Stimulated activated naive B cell treated with anti-CD40 and anti-IgM and Interleukin-4, amounts not matched to agents 10 μg/mL and 1 μg/mL and 100 μg/mL, for 72 hours (primary cell): ENCODE results near the gene MAN1B1.
"Not testable (repeated sequence)": the region's sequence is repeated elsewhere in the genome, so short reads cannot be mapped to it uniquely, and the experiment has no call there.

Experiments used
- ATAC-seq, 2 donors: fragments of 150-1000 bp; cut with Tn5 transposase; replicated peaks; 2 replicates each; pipeline ENCODE4 v1.10.0; 2021; ENCODE audit warnings: moderate library complexity in 1 of 2
- DNase-seq: peaks from one replicate; pipeline ENCODE4 v3.0.0; 2021
- H3K27ac Mint-ChIP-seq: one replicate; pipeline ENCODE4 v1.8.0; 2022; ENCODE audit warnings: mild to moderate bottlenecking, mixed read lengths
- H3K27me3 Mint-ChIP-seq, 2 donors: one replicate each; pipeline ENCODE4 v1.8.0; 2022; ENCODE audit warnings: mixed read lengths in 2 of 2
- H3K36me3 Mint-ChIP-seq, 2 donors: one replicate each; pipeline ENCODE4 v1.8.0; 2022; ENCODE audit warnings: mixed read lengths in 2 of 2, mild to moderate bottlenecking in 1 of 2
- H3K4me1 Mint-ChIP-seq, 2 donors: one replicate each; pipeline ENCODE4 v1.8.0; 2022; ENCODE audit warnings: mixed read lengths in 2 of 2, mild to moderate bottlenecking in 1 of 2
- H3K4me3 Mint-ChIP-seq, 2 donors: one replicate each; pipeline ENCODE4 v1.8.0; 2022; ENCODE audit warnings: mild to moderate bottlenecking in 2 of 2, mixed read lengths in 2 of 2, moderate library complexity in 1 of 2
- H3K9me3 Mint-ChIP-seq, 2 donors: one replicate each; pipeline ENCODE4 v1.8.0; 2022; ENCODE audit warnings: mixed read lengths in 2 of 2, mild to moderate bottlenecking in 1 of 2

Gene MAN1B1

DNA sequence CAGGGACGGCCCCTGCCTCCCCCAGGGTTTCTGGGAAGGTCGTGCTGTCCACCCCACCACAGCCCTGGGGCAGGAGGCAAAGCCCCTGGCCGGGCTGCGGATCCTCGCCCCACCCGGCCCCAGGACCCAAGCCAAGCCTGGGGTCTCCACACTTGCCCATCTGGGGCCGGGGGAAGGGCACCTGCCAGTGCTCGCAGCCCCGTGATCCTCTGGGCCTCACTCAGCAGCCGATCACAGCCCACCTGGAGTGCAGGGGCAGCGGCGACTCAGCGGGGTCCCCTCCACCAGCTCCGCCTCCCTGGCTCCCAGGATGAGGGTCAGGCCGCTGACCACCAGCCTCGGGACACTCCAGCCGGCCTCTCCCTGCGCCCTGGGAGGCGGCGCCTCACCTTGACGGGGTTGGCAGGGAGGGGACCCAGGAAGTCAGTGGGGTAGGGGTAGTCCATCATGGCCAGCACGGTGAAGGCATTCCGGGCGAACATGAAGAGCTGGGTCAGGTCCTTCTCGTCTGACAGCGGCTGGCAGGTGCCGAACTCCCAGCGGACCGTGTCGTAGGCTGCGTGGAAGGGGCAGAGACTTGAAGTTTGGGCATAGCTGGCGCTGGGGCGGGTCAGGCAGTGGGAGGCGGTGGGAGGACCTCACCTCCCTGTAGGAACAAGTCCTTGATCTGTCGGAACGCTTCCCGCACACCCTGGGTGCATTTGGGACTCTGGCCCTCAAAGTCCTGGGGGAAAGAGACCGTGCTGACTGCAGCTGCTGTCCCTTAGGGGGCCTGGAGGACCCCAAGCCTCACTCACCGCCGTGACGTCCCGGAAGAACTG, 26.0 kb downstream of the MAN1B1 start:
- H3K4me3 Mint-ChIP-seq = peak overlapping the region; percentile 84 to 85
- ATAC-seq (no peak), DNase-seq (no peak)
- peak overlapping the region; percentile 92 for H3K27ac Mint-ChIP-seq
- H3K4me1 Mint-ChIP-seq = peaks cover 4 to 20% of the 10 kb centered on the region in 2 donors
- H3K9me3 Mint-ChIP-seq = no peaks in the 10 kb centered on the region
- H3K27me3 Mint-ChIP-seq = no peaks in the 10 kb centered on the region
- H3K36me3 Mint-ChIP-seq = peaks cover 16 to 20% of the 10 kb centered on the region in 2 donors

DNA sequence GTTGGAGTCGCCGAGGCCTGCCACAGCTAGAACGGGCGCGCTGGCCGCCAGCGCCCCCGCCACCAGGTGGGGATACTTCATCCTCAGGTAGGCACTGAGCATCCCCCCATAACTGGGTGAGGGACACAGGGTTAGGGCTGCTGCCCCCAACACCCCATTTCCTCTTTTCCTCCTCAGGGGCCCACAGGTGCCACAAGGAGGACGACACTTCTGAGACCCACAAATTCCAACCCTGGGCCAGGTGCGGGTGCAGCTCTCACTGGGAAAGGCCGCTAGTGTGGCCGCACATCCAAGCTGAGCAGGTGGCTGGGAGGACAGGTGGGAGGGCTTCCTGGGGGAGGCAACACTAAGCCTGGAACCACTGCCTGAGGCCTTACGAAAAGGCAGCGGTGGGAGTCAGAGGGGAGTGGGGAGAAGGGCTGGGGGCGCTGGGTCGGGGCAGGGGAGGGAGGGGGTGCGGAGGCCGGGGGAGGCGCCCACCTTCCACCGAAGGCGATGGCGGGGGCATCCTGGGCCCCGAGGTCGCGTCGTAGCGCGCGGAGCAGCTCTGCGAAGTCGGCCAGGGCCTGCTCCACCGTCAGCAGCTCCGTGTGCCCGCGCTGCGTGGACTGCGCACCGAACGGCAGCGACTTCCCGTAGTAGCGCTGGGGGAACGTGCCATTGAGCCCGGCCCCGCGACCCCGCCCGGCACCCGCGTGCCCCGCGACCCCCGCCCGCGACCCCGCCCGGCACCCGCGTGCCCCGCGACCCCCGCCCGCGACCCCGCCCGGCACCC, 26.8 kb downstream of the MAN1B1 start:
- peak overlapping the region; percentile 92 for H3K27ac Mint-ChIP-seq
- no peak for DNase-seq

DNA sequence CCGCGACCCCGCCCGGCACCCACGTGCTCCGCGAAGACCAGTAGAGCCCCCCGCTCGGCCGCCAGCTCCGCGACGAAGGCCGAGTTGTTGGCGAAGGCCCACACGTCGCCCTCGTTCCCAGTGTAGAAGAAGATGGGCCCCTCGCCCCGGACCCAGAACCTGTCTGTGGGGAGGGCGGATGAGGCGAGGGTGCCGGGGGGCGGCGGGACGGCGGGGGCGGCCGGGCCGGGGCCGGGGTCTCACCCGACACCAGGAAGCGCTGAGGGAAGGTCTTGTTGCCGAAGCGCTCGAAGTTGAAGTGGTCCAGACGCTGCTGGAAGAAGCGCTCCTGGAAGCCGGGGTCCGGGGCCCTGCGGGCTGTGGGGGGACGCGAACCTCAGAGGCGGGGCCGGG, 27.4 kb downstream of the MAN1B1 start:
- no peaks in the 10 kb centered on the region for H3K9me3 Mint-ChIP-seq
- peaks cover 8 to 14% of the 10 kb centered on the region in 2 donors for H3K36me3 Mint-ChIP-seq
- H3K4me1 Mint-ChIP-seq = peaks cover 11 to 27% of the 10 kb centered on the region in 2 donors
- ATAC-seq (peak; percentile 31 to 33), DNase-seq (no peak)
- H3K27ac Mint-ChIP-seq = peak overlapping the region; percentile 82
- H3K4me3 Mint-ChIP-seq = peak overlapping the region; percentile 76 to 77
- no peaks in the 10 kb centered on the region for H3K27me3 Mint-ChIP-seq

More for the DNA sequence above, 26.8 kb downstream of the MAN1B1 start:
- H3K27me3 Mint-ChIP-seq = no peaks in the 10 kb centered on the region
- peak; percentile 33 to 40 for ATAC-seq
- no peaks in the 10 kb centered on the region for H3K9me3 Mint-ChIP-seq
- peaks cover 5 to 22% of the 10 kb centered on the region in 2 donors for H3K4me1 Mint-ChIP-seq
- peaks cover 12 to 14% of the 10 kb centered on the region in 2 donors for H3K36me3 Mint-ChIP-seq
- H3K4me3 Mint-ChIP-seq = peak overlapping the region; percentile 84 to 85

DNA sequence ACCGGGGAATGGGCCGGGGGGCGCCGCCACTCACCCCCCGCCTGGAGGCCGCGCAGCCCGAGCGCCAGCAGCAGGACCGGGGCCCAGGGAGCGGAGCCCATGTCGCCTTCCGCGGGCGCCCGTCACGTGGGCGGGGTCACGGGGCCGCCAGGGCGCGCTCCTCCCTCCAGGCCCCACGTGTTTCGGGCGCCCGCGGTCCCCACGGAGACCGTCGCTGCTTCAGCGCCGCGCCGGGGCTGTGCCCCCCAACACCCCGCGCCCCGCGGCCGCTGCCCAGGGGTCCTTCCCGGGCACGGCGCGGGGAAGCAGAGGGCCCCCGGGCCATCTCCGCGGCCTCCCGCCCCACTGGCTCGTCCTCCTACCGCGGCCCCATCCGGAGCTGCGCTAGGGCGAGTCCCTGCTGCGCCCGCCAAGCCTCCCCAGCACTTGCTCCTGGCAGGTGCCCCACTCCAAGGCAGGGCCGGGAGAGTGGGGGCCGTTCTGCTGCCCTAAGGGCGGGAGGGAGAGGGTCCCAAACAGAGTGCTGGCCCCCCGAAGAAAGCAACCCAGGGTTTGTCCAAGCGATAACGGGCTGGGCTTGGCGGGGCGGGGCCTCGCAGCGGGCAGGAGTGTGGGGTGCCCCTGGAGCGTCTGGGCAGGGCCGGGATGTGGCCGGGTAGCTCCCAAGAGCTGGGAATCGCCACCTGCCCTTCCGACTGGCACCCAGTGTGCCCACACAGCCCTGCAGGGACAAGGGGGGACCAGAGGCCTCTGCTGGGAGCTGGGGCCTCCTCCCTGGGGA, 28.0 kb downstream of the MAN1B1 start, which contains the start of gene DPP7:
TSS of gene DPP7 (minus strand) at position 121 of the 781 bp plus-strand sequence. CDS start at position 101, 20 bp downstream.
- ATAC-seq (peak; percentile 88 to 93), DNase-seq (peak; percentile 75)
- peaks cover 7 to 11% of the 10 kb centered on the region in 2 donors for H3K36me3 Mint-ChIP-seq
- no peaks in the 10 kb centered on the region for H3K27me3 Mint-ChIP-seq
- peak within 1 kb of the TSS; percentile 84 to 85 for H3K4me3 Mint-ChIP-seq
- H3K9me3 Mint-ChIP-seq = no peaks in the 10 kb centered on the region
- peaks cover 14 to 31% of the 10 kb centered on the region in 2 donors for H3K4me1 Mint-ChIP-seq
- peak within 1 kb of the TSS; percentile 92 for H3K27ac Mint-ChIP-seq

DNA sequence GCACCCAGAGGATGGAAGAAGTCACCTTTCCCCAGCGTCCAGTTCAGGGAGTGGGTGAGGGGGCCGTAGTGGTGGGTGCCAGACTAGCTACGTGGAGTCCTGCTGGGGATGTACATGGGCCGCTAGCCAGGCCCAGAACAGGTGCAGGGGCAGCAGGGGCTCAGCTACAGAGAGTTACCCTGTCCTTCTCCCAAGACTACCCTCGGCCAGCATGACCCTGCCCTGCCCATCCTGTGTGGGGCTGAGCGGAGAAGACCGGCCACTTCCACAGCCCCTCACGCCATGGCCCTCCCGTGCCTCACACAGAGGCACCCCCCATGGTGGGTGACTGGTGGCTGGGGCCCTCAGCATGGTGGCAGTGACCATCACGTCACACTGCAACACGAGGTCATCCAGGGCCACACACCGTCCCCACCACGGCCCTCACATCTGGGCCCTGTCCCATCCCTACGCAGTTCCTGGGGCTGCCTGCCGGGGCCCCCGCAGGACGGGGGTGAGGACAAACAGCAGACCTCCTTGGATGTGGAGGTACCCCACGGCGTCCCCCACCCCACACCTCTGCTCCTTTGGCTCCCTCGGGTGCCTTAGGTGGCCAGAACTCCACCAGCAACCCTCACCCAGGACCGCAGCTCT, 28.7 kb downstream of the MAN1B1 start:
- Mint-ChIP-seq H3K27ac (peak overlapping the region; percentile 25), H3K36me3 (peaks cover 6 to 8% of the 10 kb centered on the region in 2 donors), H3K4me1 (peaks cover 14 to 36% of the 10 kb centered on the region in 2 donors), H3K4me3 (peak overlapping the region; percentile 67 to 70), H3K27me3 (no peaks in the 10 kb centered on the region), H3K9me3 (no peaks in the 10 kb centered on the region)
- DNase-seq = no peak
- ATAC-seq = no peak

DNA sequence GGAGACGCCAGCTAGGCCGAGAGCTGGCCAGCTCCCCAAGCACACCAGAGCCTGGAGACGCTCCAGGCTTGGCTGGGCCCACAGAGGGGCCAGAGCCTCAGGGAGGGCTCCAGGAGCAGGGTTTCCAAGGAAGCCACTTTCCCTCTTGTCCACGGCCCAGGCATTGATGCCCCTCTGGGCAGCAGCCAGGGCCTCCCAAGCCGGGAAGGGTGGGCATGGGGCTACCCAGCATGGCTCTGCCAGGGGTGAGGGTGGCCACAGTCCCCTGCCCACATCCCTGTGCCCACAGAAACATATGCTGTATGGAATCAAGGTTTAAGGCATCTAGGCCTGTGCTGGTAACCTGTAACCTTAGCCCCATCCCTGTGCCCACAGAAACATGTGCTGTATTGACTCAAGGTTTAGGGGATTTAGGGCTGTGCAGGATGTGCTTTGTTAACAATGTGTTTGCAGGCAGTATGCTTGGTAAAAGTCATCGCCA, 29.3 kb downstream of the MAN1B1 start:
- no peak for ATAC-seq
- Mint-ChIP-seq H3K36me3 (peaks cover 3 to 4% of the 10 kb centered on the region in 2 donors), H3K27ac (no peak overlapping the region), H3K4me1 (peaks cover 14 to 41% of the 10 kb centered on the region in 2 donors), H3K4me3 (peak overlapping the region in 1 of 2 donors; percentile 48), H3K9me3 (no peaks in the 10 kb centered on the region), H3K27me3 (no peaks in the 10 kb centered on the region)
- no peak for DNase-seq

DNA sequence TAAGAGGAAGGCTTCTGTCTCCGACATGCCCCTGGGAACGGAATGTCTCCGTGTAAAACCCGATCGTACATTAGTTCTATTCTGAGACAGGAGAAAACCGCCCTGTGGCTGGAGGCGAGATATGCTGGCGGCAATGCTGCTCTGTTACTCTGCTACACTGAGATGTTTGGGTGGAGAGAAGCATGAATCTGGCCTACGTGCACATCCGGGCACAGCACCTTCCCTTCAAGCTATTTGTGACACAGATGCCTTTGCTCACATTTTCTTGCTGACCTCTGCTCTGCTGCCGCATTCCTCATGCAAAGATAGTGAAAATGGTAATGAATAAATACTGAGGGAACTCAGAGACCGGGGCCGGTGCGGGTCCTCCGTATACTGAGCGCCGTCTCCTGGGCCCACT, 29.9 kb downstream of the MAN1B1 start:
- Mint-ChIP-seq H3K4me3 (no peak overlapping the region), H3K9me3 (no peaks in the 10 kb centered on the region), H3K27me3 (no peaks in the 10 kb centered on the region), H3K4me1 (peaks cover 14 to 44% of the 10 kb centered on the region in 2 donors), H3K36me3 (peaks cover 0 to 4% of the 10 kb centered on the region in 2 donors), H3K27ac (peak overlapping the region; percentile 28)
- no peak for ATAC-seq
- DNase-seq = no peak

DNA sequence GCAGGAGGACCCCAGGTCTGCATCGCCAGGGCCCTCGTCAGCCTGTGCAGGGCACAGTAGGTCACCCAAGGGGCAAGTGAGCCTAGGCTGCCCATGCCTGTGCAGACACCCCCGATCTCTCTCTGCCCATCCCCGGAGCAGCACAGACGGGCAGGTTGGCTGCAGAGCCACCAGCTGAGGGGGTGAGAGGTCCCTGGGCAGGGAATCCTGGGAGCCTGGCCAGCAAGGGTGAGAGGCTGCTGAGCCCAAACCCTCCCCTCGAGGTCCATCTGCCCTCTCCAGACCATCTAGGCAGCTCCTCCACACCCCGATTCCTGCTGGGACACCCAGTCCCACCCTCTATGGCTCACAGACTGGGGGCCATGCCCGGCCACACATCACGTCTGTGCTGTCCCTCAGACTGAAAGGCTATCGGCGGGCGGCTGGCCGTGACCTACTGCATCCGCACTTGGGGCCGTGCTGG, 30.5 kb downstream of the MAN1B1 start:
- Mint-ChIP-seq H3K27me3 (no peaks in the 10 kb centered on the region), H3K9me3 (no peaks in the 10 kb centered on the region), H3K36me3 (peaks cover 0 to 4% of the 10 kb centered on the region in 2 donors), H3K4me3 (no peak overlapping the region), H3K4me1 (peaks cover 19 to 50% of the 10 kb centered on the region in 2 donors), H3K27ac (peak overlapping the region; percentile 28)
- no peak for DNase-seq
- ATAC-seq = no peak

DNA sequence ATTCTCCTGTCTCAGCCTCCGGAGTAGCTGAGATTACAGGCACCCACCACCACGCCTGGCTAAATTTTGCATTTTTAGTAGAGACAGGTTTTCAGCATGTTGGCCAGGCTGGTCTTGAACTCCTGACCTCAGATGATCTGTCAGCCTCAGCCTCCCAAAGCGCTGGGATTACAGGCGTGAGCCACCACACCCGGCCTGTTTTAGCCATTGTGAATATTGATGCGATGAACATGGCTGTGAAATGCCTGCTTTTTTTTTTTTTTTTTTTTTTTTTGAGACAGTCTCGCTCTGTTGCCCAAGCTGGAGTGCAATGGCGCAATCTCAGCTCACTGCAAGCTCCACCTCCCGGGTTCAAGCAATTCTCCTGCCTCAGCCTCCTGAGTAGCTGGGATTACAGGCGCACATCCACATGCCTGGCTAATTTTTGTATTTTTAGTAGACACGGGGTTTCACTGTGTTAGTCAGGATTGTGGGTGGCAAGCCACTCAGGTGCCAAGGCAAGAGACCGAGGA, 31.4 kb downstream of the MAN1B1 start:
- H3K27me3 Mint-ChIP-seq, H3K9me3 Mint-ChIP-seq, H3K4me3 Mint-ChIP-seq, H3K36me3 Mint-ChIP-seq, ATAC-seq, H3K27ac Mint-ChIP-seq, DNase-seq: not testable (repeated sequence)
- peaks cover 21 to 57% of the 10 kb centered on the region in 2 donors for H3K4me1 Mint-ChIP-seq

DNA sequence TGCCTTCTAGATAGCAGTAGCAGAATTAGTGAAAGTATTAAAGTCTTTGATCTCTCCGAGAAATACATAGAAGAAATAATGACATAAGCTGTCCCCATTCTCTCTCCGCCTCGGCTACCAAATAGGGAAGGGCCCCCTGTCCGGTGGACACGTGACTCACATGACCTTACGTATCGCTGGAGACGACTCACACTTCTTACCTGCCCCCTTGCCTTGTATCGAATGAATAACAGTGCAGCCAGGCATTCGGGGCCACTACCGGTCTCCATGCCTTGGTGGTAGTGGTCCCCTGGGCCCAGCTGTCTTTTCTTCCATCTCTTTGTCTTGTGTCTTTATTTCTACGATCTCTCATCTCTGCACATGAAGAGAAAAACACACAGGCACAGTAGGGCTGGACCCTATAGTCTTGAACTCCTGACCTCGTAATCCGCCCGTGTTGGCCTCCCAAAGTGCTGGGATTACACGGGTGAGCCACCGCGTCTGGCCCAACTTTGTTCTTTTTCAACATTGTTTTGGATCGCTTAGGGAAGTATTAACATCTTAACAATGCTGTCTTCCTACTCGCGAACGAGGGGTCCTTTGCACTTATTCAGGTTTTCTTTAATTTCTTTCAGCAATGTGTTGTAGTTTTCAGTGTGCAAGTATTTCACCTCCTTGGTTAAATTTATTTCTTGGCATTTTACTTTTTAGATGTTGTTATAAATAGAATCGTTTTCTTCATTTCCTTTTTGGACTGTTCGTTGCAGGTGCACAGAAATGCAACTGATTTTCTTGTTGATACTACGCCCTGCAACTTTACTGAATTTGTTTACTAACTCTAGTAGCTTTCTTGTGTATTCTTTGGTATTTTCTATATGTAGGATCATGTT, 35.4 kb downstream of the MAN1B1 start:
- H3K36me3 Mint-ChIP-seq, DNase-seq, H3K27me3 Mint-ChIP-seq, H3K9me3 Mint-ChIP-seq: not testable (repeated sequence)
- peak overlapping the region; percentile 68 for H3K27ac Mint-ChIP-seq
- peak overlapping the region; percentile 27 to 55 for H3K4me3 Mint-ChIP-seq
- peak; percentile 67 to 71 for ATAC-seq
- H3K4me1 Mint-ChIP-seq = peaks cover 30 to 61% of the 10 kb centered on the region in 2 donors

DNA sequence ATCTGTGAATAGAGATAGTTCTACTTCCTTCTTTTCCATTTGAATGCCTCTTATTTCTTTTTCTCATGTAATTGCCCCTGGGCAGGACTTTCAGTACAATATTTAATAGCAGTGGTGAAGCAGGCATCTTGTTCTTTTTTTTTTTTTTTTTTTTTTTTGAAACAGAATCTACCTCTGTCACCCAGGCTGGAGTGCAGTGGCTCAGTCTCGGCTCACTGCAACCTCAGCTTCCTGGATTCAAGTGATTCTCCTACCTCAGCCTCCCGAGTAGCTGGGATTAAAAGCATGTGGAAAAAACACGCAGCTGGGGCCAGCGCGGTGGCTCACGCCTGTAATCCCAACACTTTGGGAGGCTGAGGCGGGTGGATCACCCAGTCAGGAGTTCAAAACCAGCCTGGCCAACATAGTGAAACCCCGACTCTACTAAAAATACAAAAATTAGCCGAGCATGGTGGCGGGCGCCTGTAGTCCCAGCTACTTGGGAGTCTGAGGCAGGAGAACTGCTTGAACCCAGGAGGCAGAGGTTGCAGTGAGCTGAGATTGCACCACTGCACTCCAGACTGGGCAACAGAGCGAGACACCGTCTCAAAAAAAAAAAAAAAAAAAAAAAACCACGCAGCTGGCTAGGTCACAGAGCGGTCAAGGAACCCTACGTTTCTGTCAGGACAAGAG, 36.1 kb downstream of the MAN1B1 start:
- peak overlapping the region; percentile 15 to 55 for H3K4me3 Mint-ChIP-seq
- not testable (repeated sequence) for H3K9me3 Mint-ChIP-seq, DNase-seq, H3K36me3 Mint-ChIP-seq, H3K27me3 Mint-ChIP-seq
- peak overlapping the region; percentile 76 for H3K27ac Mint-ChIP-seq
- peaks cover 31 to 61% of the 10 kb centered on the region in 2 donors for H3K4me1 Mint-ChIP-seq
- ATAC-seq = peak; percentile 25 to 51

DNA sequence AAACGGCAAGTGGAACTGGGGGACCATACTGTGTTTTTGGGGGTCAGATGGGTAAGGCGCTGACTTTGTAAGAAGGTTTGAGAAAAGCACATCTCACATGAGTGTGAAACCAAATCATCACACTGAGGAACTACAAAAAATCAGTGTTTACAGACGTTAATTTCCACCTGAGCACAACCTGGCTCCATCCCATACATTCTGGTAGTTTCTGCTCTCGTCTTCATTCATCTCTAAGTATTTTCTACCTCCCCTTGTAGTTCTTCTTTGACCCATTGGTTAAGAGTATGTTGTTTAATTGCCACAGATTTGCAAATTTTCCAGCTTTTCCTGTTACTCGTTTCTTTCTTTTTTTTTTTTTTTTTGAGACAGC, 36.7 kb downstream of the MAN1B1 start:
- Mint-ChIP-seq H3K36me3 (peaks cover 2 to 12% of the 10 kb centered on the region in 2 donors), H3K27ac (peak overlapping the region; percentile 76), H3K27me3 (no peaks in the 10 kb centered on the region), H3K4me3 (no peak overlapping the region), H3K9me3 (no peaks in the 10 kb centered on the region), H3K4me1 (peaks cover 36 to 65% of the 10 kb centered on the region in 2 donors)
- DNase-seq (no peak), ATAC-seq (no peak)
